PC-3 (cell line): ENCODE results near the gene ABCG2.

Source experiments
- CTCF ChIP-seq: fragments of 300-600 bp; sonication (generic); conservative IDR thresholded peaks from 2 replicates; pipeline ENCODE4 v1.5.1; 2017; ENCODE audit warnings: antibody characterized with exemption, low read depth, mild to moderate bottlenecking, low read length
- EZH2phosphoT487 ChIP-seq: fragments of 300-600 bp; sonication (generic); IDR thresholded peaks from 2 replicates; pipeline ENCODE4 v1.6.1; 2018; ENCODE audit warnings: mild to moderate bottlenecking, antibody characterized with exemption, low read length, borderline replicate concordance

GRCh38 chr4:88158489-88159228 lies at the start of gene ABCG2:
- no peak for TF ChIP-seq CTCF
- no peak for TF ChIP-seq EZH2phosphoT487
